ENCODE results near the gene SCMH1. TPM values are rescaled to one million over a fixed set of nuclear protein-coding genes. Genes with fewer than 3 reads are reported as not detected.

SCMH1 gene
- total RNA-seq, 3 donors from 2014 or later = 37.0 to 93.4 (median 53.4) TPM

GRCh38 chr1:41033272-41033671, 208.8 kb downstream of the SCMH1 start:
- no peaks in the 10 kb centered on the region for H3K27me3 ChIP-seq
- H3K27ac ChIP-seq = no peak overlapping the region
- DNase-seq (ENCODE audit: low spot score in 2 of 2) = no peak
- intact Hi-C loops (cut with DNase I; ENCODE audit: low total_unique reads) = no loop called here
- no peaks in the 10 kb centered on the region for H3K36me3 ChIP-seq
- H3K9me3 ChIP-seq = no peaks in the 10 kb centered on the region
- TF ChIP-seq POLR2AphosphoS5 (IDR thresholded peaks at IDR 0.05) (no peak), CTCF (IDR thresholded peaks at IDR 0.05) (no peak), POLR2A (IDR thresholded peaks at IDR 0.05) (no peak)
- no peaks in the 10 kb centered on the region for H3K4me1 ChIP-seq
- no peak overlapping the region for H3K4me3 ChIP-seq

- Histone ChIP-seq H3K4me3 (no peak overlapping the region), H3K9me3 (no peaks in the 10 kb centered on the region), H3K27me3 (no peaks in the 10 kb centered on the region), H3K36me3 (no peaks in the 10 kb centered on the region), H3K27ac (no peak overlapping the region), H3K4me1 (no peaks in the 10 kb centered on the region)
- TF ChIP-seq POLR2AphosphoS5 (IDR thresholded peaks at IDR 0.05) (no peak), POLR2A (IDR thresholded peaks at IDR 0.05) (no peak), CTCF (IDR thresholded peaks at IDR 0.05) (no peak)
- intact Hi-C loops (cut with DNase I; ENCODE audit: low total_unique reads) = no loop called here
- no peak for DNase-seq (ENCODE audit: low spot score in 2 of 2)
Observed at GRCh38 chr1:41032147-41032546, 210.0 kb downstream of the SCMH1 start.

GRCh38 chr1:41030872-41031616, 211.1 kb downstream of the SCMH1 start:
- H3K27ac ChIP-seq = no peak overlapping the region
- no peaks in the 10 kb centered on the region for H3K36me3 ChIP-seq
- H3K4me1 ChIP-seq = no peaks in the 10 kb centered on the region
- no peaks in the 10 kb centered on the region for H3K9me3 ChIP-seq
- H3K27me3 ChIP-seq = no peaks in the 10 kb centered on the region
- DNase-seq (ENCODE audit: low spot score in 2 of 2) = no peak
- TF ChIP-seq CTCF (IDR thresholded peaks at IDR 0.05) = no peak
- no peak for TF ChIP-seq POLR2A (IDR thresholded peaks at IDR 0.05)
- no peak for TF ChIP-seq POLR2AphosphoS5 (IDR thresholded peaks at IDR 0.05)
- intact Hi-C loops (cut with DNase I; ENCODE audit: low total_unique reads) = no loop called here
- H3K4me3 ChIP-seq = no peak overlapping the region

GRCh38 chr1:41028034-41028642, 214.0 kb downstream of the SCMH1 start:
- Histone ChIP-seq H3K36me3 (no peaks in the 10 kb centered on the region), H3K4me3 (no peak overlapping the region), H3K27me3 (no peaks in the 10 kb centered on the region)

More at GRCh38 chr1:41028034-41028642, 214.0 kb downstream of the SCMH1 start:
- intact Hi-C loops (cut with DNase I; ENCODE audit: low total_unique reads) = no loop called here
- DNase-seq (ENCODE audit: low spot score in 2 of 2) = no peak
- H3K9me3 ChIP-seq = no peaks in the 10 kb centered on the region
- TF ChIP-seq CTCF (IDR thresholded peaks at IDR 0.05) (no peak), POLR2AphosphoS5 (IDR thresholded peaks at IDR 0.05) (no peak), POLR2A (IDR thresholded peaks at IDR 0.05) (no peak)
- H3K4me1 ChIP-seq = no peaks in the 10 kb centered on the region
- no peak overlapping the region for H3K27ac ChIP-seq

Measured in breast epithelium (tissue), 4 donors.